HG03521 (cell line): ENCODE results near the gene PCDHA5.
"Not testable (repeated sequence)": the region's sequence is repeated elsewhere in the genome, so short reads cannot be mapped to it uniquely, and the experiment has no call there.

Source experiments
- ATAC-seq: cut with Tn5 transposase; IDR thresholded peaks from one replicate; pipeline ENCODE4 v1.9.1; 2021; ENCODE audit warnings: mild to moderate bottlenecking, moderate library complexity; ENCODE audit not compliant: unreplicated experiment

Gene PCDHA5

DNA sequence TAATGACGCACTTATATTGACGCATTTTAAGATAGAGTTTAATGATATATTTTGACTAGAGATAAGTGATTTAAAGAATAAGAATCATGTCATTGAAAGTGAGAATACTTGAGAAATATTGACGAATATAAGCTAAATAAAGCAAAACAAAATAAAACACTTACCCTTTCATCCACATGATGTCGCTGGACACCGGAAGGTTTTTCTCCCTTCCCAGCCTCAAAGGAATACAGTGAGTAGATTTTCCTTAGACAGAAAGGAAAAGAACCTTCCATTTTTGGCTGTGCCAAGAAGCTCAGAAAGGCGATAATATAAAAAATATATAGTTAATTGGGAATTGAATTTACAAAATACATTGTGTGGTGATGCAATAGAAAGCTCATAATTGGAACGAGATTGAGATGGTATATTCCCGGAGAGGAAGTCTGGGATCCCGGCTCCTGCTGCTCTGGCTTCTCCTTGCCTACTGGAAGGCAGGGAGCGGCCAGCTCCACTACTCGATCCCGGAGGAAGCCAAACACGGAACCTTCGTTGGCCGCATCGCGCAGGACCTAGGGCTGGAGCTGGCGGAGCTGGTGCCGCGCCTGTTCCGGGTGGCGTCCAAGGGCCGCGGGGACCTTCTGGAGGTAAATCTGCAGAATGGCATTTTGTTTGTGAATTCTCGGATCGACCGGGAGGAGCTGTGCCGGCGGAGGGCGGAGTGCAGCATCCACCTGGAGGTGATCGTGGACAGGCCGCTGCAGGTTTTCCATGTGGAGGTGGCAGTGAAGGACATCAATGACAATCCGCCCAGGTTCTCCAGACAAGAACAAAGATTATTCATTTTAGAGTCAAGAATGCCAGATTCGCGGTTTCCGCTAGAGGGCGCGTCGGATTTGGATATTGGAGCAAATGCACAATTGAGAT lies at the start of gene PCDHA5:
TSS of gene PCDHA5 (plus strand) at position 239 of the 906 bp plus-strand sequence.
- ATAC-seq: no peak

DNA sequence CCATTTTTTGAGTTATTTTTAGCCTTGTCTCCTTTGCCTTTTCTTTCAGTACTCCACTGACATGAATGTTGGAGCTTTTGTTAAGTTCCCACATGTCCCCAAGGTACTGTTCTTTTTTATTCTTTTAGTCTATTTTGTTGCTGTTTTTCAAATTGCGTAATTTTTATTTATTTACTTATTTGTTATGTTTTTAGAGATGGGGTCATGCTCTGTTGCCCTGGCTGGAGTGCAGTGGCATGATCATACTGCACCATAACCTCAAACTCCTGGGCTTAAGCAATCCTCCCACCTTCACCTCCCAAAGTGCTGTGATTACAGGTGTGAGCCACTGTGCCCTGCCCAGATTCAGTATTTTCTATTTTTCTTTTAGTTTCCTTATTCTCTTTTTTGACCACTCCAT lies 40.9 kb upstream of the PCDHA5 start:
- ATAC-seq: no peak

DNA sequence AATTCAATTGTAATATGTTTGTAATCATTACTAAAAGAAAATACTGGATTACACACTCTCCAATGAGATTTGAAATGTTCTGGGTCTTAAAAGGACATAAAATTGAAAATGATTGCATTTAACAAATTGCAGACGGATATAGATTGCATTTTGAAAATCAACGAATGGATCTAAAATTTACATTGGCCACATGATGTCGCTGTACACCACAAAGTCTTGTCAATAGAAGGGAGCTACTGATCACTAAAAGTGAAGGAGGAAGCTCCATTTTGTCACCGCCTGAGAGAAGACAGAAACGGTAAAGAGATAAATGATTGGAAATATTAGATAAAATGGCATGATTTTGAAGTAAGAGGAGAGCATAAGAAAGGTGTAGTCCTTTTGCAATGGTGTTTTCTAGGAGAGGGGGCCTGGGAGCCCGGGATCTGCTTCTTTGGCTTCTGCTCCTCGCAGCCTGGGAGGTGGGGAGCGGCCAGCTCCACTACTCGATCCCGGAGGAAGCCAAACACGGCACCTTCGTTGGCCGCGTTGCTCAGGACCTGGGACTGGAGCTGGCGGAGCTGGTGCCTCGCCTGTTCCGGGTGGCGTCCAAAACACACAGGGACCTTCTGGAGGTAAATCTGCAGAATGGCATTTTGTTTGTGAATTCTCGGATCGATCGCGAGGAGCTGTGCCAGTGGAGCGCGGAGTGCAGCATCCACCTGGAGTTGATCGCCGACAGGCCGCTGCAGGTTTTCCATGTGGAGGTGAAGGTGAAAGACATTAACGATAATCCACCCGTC lies 35.3 kb upstream of the PCDHA5 start, which contains the start of gene PCDHA1:
TSS of gene PCDHA1 (plus strand) at position 236 of the 782 bp plus-strand sequence.
- no peak for ATAC-seq

DNA sequence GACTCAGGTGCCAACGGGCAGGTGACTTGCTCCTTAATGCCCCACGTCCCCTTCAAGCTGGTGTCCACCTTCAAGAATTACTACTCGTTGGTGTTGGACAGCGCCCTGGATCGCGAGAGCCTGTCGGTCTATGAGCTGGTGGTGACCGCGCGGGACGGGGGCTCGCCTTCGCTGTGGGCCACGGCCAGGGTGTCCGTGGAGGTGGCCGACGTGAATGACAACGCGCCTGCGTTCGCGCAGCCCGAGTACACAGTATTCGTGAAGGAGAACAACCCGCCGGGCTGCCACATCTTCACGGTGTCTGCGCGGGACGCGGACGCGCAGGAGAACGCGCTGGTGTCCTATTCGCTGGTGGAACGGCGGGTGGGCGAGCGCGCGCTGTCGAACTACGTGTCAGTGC lies 34.0 kb upstream of the PCDHA5 start:
- ATAC-seq: not testable (repeated sequence)

DNA sequence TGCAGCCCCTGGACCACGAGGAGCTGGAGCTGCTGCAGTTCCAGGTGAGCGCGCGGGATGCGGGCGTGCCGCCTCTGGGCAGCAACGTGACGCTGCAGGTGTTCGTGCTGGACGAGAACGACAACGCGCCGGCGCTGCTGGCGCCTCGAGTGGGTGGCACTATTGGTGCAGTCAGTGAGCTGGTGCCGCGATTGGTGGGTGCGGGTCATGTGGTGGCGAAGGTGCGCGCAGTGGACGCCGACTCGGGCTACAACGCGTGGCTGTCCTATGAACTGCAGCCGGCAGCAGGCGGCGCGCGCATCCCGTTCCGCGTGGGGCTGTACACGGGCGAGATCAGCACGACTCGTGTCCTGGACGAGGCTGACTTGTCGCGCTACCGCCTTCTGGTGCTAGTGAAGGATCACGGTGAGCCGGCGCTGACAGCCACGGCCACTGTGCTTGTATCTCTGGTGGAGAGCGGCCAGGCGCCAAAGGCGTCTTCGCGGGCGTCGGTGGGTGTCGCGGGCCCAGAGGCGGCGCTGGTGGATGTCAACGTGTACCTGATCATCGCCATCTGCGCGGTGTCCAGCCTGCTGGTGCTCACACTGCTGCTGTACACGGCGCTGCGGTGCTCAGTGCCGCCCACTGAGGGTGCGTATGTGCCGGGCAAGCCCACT lies 33.4 kb upstream of the PCDHA5 start:
- ATAC-seq: not testable (repeated sequence)

DNA sequence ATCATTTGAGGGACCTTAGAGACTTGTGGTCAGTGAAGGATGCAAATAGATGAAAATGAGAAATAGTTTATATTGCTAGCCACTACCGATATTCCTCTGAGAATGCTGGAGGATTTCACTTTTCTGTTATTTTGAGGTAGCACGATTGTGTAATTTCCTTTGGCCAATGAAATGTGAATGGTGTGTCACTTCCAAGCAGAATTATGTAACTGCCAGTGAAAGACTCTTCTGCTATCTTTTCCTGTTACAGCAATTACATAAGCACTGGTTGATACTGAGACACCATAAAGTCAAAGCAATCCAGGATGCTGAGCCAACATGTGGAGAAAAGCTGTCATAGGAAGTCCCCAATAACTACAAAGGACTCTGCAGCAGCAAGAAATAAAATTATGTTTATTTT lies 30.3 kb upstream of the PCDHA5 start:
- no peak for ATAC-seq

DNA sequence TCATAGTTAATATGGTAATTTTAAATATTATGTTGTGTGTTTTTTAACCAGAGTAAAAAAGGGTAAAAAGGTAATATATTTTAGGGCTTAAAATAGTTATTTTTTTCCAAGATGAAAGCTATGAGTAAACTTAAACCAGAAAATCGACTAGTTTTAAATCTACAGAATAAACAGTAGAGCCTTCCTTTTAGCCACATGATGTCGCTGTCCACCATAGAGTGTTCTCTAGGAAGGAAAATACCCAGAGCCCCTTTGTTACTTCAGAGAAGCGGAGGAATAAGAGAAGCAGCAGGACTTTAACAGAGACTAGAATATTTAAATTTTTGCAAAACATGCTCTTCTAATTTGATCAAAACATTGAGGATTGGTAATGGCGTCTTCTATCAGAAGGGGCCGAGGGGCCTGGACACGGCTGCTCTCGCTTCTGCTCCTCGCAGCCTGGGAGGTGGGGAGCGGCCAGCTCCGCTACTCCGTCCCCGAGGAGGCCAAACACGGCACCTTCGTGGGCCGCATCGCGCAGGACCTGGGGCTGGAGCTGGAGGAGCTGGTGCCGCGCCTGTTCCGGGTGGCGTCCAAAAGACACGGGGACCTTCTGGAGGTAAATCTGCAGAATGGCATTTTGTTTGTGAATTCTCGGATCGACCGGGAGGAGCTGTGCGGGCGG lies 26.7 kb upstream of the PCDHA5 start, which contains the start of gene PCDHA2:
TSS of gene PCDHA2 (plus strand) at position 258 of the 664 bp plus-strand sequence.
- no peak for ATAC-seq

DNA sequence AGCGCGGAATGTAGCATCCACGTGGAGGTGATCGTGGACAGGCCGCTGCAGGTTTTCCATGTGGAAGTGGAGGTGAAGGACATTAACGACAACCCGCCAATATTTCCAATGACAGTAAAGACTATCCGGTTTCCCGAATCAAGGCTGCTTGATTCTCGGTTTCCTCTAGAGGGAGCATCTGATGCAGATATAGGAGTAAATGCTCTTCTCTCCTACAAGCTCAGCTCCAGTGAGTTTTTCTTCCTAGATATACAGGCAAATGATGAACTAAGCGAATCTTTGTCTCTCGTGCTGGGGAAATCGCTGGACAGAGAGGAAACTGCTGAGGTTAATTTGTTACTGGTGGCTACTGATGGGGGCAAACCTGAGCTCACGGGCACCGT lies 26.2 kb upstream of the PCDHA5 start:
- no peak for ATAC-seq

DNA sequence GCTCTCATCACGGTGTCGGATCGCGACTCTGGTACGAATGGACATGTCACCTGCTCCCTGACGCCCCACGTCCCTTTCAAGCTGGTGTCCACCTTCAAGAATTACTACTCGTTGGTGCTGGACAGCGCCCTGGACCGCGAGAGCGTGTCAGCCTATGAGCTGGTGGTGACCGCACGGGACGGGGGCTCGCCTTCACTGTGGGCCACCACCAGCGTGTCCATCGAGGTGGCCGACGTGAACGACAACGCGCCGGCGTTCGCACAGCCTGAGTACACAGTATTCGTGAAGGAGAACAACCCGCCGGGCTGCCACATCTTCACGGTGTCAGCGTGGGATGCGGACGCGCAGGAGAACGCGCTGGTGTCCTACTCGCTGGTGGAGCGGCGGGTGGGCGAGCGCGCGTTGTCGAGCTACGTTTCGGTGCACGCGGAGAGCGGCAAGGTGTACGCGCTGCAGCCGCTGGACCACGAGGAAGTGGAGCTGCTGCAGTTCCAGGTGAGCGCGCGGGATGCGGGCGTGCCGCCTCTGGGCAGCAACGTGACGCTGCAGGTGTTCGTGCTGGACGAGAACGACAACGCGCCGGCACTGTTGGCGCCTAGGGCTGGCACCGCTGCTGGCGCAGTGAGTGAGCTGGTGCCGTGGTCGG lies 25.2 kb upstream of the PCDHA5 start:
- not testable (repeated sequence) for ATAC-seq

DNA sequence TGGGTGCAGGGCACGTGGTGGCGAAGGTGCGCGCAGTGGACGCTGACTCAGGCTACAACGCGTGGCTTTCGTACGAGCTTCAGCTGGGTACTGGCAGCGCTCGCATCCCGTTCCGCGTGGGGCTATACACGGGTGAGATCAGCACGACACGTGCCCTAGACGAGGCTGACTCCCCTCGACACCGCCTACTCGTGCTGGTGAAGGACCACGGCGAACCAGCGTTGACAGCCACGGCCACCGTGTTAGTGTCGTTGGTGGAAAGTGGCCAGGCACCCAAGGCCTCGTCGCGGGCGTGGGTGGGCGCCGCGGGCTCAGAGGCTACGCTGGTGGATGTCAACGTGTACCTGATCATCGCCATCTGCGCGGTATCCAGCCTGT lies 24.7 kb upstream of the PCDHA5 start:
- ATAC-seq: no peak

DNA sequence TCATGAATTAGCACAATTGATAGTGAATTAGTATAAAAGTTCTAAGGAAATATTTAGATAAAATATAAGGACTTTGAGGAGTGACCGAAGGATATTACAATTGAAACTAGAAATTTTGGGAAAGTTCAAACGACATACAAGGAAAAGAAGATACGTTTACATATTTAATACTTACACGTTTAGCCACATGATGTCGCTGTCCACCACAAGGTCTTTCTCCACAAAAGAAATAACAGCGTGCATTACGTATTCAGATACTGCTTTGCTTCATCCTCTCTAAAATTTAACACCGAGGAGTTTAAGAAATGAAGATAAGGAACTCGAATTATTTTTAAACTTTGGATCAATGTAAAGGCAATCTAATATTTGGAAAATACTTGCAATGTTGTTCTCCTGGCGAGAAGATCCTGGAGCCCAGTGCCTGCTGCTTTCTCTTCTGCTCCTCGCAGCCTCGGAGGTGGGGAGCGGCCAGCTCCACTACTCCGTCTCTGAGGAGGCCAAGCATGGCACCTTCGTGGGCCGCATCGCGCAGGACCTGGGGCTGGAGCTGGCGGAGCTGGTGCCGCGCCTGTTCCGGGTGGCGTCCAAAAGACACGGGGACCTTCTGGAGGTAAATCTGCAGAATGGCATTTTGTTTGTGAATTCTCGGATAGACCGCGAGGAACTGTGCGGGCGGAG lies 20.5 kb upstream of the PCDHA5 start, which contains the start of gene PCDHA3:
TSS of gene PCDHA3 (plus strand) at position 242 of the 678 bp plus-strand sequence.
- no peak for ATAC-seq

DNA sequence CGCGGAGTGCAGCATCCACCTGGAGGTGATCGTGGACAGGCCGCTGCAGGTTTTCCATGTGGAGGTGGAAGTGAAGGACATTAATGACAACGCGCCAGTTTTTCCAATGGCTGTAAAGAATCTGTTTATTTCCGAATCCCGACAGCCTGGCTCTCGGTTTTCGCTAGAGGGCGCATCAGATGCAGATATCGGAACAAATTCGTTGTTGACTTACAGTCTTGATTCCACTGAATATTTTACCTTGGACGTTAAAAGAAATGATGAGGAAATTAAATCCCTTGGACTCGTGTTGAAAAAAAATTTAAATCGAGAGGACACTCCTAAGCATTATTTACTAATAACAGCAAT lies 19.9 kb upstream of the PCDHA5 start:
- no peak for ATAC-seq

DNA sequence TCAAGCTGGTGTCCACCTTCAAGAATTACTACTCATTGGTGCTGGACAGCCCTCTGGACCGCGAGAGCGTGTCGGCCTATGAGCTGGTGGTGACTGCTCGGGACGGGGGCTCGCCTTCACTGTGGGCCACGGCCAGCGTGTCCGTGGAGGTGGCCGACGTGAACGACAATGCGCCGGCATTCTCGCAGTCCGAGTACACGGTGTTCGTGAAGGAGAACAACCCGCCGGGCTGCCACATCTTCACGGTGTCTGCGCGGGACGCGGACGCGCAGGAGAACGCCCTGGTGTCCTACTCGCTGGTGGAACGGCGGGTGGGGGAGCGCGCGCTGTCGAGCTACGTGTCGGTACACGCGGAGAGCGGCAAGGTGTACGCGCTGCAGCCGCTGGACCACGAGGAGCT lies 19.0 kb upstream of the PCDHA5 start:
- not testable (repeated sequence) for ATAC-seq

DNA sequence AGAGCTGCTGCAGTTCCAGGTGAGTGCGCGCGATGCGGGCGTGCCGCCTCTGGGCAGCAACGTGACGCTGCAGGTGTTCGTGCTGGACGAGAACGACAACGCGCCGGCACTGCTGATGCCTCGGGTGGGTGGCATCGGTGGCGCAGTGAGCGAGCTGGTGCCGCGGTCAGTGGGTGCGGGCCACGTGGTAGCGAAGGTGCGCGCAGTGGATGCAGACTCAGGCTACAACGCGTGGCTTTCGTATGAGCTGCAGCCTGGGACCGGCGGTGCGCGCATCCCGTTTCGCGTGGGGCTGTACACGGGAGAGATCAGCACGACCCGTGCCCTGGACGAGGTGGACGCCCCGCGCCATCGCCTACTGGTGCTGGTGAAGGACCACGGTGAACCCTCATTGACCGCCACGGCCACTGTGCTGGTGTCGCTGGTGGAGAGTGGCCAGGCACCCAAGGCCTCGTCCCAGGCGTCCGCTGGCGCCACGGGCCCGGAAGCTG lies 18.6 kb upstream of the PCDHA5 start:
- no peak for ATAC-seq

DNA sequence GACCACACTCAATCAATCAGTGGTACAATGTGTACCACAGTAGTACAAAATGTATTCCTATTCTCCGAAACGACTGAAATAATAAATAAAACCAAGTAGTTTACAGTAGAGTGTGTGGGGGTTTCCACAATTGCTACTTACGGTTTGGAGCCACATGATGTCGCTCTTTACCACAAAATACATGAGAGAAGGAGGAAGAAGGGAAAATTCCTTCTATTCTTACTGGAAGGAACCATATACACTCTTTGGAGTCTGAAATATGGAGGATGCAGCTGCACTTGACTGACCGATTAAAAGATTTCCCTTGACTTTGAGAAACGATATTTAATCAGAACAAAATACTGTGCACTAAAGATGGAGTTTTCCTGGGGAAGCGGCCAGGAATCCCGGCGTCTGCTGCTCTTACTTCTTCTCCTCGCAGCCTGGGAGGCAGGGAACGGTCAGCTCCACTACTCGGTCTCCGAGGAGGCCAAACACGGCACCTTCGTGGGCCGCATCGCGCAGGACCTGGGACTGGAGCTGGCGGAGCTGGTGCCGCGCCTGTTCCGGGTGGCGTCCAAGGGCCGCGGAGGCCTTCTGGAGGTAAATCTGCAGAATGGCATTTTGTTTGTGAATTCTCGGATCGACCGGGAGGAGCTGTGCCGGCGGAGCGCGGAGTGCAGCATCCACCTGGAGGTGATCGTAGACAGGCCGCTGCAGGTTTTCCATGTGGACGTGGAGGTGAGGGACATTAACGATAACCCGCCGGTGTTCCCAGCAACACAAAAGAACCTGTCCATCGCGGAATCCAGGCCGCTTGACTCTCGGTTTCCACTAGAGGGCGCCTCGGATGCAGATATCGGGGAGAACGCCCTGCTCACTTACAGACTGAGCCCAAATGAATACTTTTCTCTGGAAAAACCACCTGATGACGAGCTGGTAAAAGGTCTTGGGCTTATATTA lies 14.3 kb upstream of the PCDHA5 start, which contains the start of gene PCDHA4:
TSS of gene PCDHA4 (plus strand) at position 235 of the 942 bp plus-strand sequence.
- no peak for ATAC-seq

DNA sequence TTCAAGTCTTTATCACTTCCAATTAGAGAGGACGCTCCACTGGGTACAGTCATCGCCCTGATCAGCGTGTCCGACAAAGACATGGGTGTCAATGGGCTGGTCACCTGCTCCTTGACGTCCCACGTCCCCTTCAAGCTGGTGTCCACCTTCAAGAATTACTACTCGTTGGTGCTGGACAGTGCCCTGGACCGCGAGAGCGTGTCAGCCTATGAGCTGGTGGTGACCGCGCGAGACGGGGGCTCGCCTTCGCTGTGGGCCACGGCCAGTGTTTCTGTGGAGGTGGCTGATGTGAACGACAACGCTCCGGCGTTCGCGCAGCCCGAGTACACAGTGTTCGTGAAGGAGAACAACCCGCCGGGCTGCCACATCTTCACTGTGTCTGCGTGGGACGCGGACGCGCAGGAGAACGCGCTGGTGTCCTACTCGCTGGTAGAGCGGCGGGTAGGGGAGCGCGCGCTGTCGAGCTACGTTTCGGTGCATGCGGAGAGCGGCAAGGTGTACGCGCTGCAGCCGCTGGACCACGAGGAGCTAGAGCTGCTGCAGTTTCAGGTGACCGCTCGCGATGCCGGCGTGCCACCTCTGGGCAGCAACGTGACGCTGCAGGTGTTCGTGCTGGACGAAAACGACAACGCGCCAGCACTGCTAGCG lies 13.0 kb upstream of the PCDHA5 start:
- not testable (repeated sequence) for ATAC-seq

DNA sequence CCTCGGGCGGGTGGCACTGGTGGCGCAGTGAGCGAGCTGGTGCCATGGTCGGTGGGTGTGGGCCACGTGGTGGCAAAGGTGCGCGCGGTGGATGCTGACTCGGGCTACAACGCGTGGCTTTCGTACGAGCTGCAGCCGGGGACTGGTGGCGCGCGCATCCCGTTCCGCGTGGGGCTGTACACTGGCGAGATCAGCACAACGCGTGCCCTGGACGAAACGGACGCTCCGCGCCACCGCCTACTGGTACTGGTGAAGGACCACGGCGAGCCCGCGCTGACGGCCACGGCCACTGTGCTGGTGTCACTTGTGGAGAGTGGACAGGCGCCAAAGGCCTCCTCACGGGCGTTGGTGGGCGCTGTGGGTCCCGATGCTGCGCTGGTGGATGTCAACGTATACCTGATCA lies 12.5 kb upstream of the PCDHA5 start:
- no peak for ATAC-seq

DNA sequence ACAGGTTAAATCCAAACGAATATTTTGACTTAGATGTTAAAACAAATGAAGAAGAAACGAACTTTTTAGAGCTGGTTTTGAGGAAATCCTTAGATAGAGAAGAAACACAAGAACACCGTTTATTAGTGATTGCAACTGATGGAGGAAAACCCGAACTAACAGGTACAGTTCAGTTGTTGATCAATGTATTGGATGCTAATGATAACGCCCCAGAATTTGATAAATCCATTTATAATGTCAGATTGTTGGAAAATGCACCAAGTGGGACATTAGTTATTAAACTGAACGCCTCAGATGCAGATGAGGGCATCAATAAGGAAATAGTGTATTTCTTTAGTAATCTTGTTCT lies 842 bp downstream of the PCDHA5 start:
- no peak for ATAC-seq
